ENCODE data around the gene SOX4. TPM values are rescaled to one million over a fixed set of nuclear protein-coding genes. Genes with fewer than 3 reads are reported as not detected.

The SOX4 gene
- polyA plus RNA-seq, 4 donors: 126 to 173 (median 150) TPM

DNA sequence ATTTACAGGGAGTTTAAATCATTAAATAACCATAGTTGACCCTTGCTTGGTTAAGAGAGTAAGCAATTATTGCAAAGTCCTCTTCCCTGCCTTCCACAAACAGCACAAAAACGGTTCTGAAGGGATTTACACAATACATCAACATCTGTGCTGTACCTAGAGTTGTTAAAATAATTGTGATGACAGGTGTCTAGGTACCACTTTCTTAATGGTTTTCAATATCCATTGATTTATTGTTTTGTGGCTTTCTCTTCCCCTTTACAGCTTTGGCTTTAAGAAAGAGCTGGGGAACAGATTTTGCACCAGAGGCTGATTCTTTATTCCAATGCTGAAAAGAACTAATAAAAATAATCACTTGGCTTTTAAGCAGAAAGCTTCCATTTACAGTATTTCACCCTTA is 598 bp upstream of the SOX4 start:
- no peak for DNase-seq (ENCODE audit: low read depth in 4 of 4, low spot score in 3 of 4)

DNA sequence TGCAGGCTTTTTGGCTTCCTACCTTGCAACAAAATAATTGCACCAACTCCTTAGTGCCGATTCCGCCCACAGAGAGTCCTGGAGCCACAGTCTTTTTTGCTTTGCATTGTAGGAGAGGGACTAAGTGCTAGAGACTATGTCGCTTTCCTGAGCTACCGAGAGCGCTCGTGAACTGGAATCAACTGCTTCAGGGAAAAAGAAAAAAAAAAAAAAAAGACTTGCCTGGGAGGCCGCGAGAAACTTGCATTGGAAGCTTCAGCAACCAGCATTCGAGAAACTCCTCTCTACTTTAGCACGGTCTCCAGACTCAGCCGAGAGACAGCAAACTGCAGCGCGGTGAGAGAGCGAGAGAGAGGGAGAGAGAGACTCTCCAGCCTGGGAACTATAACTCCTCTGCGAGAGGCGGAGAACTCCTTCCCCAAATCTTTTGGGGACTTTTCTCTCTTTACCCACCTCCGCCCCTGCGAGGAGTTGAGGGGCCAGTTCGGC is 420 bp downstream of the SOX4 start:
- no peak for DNase-seq (ENCODE audit: low read depth in 4 of 4, low spot score in 3 of 4)

DNA sequence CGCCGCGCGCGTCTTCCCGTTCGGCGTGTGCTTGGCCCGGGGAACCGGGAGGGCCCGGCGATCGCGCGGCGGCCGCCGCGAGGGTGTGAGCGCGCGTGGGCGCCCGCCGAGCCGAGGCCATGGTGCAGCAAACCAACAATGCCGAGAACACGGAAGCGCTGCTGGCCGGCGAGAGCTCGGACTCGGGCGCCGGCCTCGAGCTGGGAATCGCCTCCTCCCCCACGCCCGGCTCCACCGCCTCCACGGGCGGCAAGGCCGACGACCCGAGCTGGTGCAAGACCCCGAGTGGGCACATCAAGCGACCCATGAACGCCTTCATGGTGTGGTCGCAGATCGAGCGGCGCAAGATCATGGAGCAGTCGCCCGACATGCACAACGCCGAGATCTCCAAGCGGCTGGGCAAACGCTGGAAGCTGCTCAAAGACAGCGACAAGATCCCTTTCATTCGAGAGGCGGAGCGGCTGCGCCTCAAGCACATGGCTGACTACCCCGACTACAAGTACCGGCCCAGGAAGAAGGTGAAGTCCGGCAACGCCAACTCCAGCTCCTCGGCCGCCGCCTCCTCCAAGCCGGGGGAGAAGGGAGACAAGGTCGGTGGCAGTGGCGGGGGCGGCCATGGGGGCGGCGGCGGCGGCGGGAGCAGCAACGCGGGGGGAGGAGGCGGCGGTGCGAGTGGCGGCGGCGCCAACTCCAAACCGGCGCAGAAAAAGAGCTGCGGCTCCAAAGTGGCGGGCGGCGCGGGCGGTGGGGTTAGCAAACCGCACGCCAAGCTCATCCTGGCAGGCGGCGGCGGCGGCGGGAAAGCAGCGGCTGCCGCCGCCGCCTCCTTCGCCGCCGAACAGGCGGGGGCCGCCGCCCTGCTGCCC is 1.1 kb downstream of the SOX4 start:
- DNase-seq (ENCODE audit: low read depth in 4 of 4, low spot score in 3 of 4): no peak

DNA sequence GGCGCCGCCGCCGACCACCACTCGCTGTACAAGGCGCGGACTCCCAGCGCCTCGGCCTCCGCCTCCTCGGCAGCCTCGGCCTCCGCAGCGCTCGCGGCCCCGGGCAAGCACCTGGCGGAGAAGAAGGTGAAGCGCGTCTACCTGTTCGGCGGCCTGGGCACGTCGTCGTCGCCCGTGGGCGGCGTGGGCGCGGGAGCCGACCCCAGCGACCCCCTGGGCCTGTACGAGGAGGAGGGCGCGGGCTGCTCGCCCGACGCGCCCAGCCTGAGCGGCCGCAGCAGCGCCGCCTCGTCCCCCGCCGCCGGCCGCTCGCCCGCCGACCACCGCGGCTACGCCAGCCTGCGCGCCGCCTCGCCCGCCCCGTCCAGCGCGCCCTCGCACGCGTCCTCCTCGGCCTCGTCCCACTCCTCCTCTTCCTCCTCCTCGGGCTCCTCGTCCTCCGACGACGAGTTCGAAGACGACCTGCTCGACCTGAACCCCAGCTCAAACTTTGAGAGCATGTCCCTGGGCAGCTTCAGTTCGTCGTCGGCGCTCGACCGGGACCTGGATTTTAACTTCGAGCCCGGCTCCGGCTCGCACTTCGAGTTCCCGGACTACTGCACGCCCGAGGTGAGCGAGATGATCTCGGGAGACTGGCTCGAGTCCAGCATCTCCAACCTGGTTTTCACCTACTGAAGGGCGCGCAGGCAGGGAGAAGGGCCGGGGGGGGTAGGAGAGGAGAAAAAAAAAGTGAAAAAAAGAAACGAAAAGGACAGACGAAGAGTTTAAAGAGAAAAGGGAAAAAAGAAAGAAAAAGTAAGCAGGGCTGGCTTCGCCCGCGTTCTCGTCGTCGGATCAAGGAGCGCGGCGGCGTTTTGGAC is 2.0 kb downstream of the SOX4 start:
- no peak for DNase-seq (ENCODE audit: low read depth in 4 of 4, low spot score in 3 of 4)

DNA sequence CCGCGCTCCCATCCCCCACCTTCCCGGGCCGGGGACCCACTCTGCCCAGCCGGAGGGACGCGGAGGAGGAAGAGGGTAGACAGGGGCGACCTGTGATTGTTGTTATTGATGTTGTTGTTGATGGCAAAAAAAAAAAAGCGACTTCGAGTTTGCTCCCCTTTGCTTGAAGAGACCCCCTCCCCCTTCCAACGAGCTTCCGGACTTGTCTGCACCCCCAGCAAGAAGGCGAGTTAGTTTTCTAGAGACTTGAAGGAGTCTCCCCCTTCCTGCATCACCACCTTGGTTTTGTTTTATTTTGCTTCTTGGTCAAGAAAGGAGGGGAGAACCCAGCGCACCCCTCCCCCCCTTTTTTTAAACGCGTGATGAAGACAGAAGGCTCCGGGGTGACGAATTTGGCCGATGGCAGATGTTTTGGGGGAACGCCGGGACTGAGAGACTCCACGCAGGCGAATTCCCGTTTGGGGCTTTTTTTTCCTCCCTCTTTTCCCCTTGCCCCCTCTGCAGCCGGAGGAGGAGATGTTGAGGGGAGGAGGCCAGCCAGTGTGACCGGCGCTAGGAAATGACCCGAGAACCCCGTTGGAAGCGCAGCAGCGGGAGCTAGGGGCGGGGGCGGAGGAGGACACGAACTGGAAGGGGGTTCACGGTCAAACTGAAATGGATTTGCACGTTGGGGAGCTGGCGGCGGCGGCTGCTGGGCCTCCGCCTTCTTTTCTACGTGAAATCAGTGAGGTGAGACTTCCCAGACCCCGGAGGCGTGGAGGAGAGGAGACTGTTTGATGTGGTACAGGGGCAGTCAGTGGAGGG is 2.8 kb downstream of the SOX4 start:
- DNase-seq (ENCODE audit: low read depth in 4 of 4, low spot score in 3 of 4): no peak

DNA sequence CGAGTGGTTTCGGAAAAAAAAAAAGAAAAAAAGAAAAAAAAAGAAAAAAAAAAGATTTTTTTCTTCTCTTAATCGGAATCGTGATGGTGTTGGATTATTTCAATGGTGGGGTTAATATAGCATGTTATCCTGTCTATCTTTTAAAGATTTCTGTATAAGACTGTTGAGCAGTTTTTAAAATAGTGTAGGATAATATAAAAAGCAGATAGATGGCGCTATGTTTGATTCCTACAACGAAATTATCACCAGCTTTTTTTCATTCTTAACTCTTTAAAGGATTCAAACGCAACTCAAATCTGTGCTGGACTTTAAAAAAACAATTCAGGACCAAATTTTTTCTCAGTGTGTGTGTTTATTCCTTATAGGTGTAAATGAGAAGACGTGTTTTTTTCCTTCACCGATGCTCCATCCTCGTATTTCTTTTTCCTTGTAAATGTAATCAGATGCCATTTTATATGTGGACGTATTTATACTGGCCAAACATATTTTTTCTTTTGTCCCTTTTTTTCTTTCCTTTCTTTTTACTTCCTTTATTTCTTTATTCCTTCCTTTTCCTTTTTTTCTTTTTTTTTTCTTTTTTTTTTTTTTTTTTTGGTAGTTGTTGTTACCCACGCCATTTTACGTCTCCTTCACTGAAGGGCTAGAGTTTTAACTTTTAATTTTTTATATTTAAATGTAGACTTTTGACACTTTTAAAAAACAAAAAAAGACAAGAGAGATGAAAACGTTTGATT is 3.6 kb downstream of the SOX4 start:
- no peak for DNase-seq (ENCODE audit: low read depth in 4 of 4, low spot score in 3 of 4)

DNA sequence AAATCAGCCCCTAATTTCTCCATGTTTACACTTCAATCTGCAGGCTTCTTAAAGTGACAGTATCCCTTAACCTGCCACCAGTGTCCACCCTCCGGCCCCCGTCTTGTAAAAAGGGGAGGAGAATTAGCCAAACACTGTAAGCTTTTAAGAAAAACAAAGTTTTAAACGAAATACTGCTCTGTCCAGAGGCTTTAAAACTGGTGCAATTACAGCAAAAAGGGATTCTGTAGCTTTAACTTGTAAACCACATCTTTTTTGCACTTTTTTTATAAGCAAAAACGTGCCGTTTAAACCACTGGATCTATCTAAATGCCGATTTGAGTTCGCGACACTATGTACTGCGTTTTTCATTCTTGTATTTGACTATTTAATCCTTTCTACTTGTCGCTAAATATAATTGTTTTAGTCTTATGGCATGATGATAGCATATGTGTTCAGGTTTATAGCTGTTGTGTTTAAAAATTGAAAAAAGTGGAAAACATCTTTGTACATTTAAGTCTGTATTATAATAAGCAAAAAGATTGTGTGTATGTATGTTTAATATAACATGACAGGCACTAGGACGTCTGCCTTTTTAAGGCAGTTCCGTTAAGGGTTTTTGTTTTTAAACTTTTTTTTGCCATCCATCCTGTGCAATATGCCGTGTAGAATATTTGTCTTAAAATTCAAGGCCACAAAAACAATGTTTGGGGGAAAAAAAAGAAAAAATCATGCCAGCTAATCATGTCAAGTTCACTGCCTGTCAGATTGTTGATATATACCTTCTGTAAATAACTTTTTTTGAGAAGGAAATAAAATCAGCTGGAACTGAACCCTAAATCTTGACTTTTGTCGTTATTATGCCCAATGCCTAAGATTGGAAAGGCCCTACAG is 4.5 kb downstream of the SOX4 start:
- no peak for DNase-seq (ENCODE audit: low read depth in 4 of 4, low spot score in 3 of 4)

DNA sequence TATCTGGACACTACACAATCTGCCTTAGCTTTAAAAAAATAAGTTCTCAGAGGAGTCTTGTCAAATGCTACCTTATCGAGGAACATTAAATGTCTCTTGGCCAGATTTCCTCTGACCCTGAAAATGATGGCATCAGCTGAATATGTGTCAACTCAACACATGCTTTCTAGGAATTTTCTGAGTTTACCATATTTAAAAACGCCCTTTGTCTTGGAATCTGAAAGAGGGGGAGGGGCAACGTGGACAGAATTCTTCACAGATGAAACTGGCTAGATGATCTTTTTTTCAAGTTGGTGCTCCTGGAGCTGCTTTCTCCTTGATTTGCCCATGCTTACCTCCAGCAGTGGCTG is 5.1 kb downstream of the SOX4 start:
- no peak for DNase-seq (ENCODE audit: low read depth in 4 of 4, low spot score in 3 of 4)

DNA sequence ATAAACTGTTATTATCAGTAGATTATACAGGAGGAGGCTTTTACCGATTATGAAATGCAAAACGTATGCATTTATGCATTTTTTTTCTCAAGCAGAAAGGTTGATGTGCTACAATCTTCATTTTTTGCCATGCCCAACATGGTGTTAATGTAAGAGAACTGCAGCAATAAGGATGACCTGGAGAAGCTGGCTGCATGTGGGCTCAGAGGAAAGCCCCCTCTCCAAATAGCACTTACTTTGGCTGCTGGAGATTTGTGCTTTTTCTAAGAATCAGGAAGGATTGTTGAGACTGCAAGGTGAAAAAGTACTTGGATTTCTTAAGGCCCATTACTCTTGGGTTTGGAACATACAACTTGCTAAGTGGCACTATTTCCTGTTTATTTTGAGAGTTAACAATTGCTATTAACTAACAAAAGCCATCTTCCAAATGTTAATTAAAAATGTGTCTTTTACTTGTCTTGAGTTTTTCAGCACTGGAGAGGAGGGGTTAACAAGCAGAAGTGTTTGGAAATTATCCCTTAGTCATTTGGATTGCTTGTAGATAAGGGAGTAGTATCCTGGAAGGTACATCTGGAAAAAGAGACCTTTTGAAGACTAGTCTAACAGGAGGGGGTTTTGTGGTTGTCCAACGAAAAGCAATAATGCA is 5.6 kb downstream of the SOX4 start:
- no peak for DNase-seq (ENCODE audit: low read depth in 4 of 4, low spot score in 3 of 4)

DNA sequence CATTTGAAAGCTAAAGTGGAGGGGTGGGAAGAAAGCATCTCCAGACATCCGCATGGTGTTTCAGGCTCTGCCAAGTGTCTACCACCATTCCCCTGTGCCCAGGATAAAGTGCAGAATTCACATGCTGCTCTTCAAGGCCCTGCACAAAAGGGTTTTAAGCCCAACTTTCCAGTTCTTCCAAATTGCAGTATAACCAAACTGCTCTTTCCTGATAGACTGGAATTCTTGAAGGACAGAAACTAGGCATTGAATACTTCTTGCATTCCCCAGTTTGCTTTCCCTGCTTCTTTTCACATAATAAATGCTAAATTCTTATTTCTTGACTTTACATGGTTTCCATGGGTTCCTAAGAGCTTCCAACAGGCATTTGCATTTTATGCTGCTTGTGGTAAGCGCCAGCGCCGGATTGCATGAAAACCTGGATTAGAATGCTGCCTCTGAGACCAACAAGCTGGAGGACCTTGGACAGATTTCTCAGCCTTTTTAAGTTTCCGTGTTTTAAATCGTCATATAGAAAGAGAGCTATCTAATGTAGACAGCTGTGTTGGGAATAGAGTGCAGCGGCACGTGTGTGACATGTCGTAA is 7.9 kb downstream of the SOX4 start:
- no peak for DNase-seq (ENCODE audit: low read depth in 4 of 4, low spot score in 3 of 4)

DNA sequence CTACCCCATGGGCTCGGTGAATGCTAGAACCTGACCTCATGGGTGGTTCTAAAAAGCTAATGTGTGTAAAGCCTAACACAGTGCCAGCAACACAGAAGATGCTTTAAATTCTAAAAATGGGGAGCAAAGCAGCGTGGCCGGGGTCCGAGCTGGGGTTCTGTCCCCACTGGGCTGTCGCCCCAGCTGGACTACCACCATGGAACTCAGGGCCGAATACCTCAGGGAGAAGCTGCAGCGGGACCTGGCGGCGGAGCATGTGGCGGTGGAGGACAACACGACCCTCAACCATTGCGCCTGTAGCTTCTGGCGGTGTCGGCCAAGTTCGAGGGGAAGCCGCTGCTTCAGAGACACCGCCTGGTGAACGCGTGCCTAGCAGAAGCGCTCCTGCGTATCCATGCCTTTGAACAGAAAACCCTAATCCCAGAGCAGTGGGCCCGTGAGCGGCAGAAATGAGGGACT is 8.4 kb downstream of the SOX4 start:
- DNase-seq (ENCODE audit: low read depth in 4 of 4, low spot score in 3 of 4): no peak

DNA sequence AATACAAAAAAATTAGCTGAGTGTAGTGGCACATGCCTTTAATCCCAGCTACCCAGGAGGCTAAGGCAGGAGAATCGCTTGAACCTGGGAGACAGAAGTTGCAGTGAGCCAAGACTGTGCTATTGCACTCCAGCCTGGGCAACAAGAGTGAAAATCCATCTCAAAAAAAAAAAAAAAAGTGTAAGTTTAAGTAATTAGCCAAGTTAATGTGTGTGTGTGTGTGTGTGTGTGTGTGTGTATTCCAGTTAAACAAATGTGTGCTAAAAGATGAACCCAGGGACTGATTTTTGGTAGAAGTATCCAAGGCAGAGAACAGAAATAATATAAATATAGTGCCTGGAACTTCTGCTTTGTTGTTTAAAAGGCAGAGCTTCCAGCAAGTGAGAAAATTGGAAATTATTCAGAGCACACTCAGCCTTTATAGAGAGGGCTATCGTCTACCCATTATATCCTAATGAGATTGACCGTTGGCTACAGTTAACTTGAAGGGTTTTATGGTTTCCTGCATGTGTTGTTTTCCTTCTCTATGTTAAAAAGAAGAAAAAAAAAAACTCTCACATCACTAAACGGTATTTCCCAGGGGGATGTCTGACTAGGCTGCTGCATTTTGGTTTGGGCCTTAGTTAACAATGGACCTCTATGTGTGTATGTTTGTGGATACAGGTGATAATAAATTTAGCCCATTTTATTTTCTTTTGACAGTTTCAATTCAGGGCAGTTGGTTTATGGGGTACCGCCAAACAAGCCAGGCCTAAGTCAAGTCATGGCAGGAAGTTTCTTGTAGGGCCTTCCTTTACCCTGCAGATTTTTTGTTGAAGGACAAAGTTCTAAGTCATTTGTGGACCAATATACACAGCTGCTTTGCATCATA is 9.8 kb downstream of the SOX4 start:
- DNase-seq (ENCODE audit: low read depth in 4 of 4, low spot score in 3 of 4): no peak

DNA sequence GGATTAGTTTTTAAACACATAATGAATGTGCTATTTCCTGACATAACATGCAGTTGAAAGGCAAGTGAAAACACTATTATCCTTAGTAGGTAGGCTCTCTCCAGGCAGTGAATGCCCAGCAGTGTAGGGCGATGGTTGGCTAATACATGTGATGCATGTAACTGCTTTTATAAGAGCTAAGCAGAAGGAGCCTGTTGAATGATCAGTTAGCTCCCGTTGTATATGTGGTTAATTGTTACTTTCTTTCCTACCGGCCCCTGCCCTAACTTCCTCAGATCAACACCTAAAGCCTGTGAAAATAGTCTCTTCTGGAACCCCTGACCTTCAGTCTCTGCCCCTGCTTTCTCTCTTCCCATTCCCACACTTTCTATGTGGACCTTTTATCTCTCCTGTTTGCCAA is 10.5 kb downstream of the SOX4 start:
- DNase-seq (ENCODE audit: low read depth in 4 of 4, low spot score in 3 of 4): no peak

DNA sequence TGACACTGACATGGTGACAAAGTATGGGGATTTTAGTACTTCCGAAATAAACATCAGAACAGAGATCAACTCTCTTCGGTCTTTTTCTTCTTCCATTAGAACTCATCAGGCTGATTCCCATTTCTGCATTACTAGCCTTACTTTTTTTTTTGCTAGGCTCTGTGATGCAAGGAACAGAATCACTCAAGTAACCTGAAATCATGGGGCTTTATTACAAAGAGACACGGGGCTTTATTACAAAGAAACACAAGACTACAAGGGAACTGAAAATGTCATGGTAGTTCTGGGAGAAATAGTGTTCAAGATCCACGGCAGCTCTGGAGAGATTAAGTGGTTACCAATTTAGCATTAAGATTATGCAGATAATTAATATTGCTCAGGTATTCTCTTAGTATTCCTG is 11.6 kb downstream of the SOX4 start:
- no peak for DNase-seq (ENCODE audit: low read depth in 4 of 4, low spot score in 3 of 4)

DNA sequence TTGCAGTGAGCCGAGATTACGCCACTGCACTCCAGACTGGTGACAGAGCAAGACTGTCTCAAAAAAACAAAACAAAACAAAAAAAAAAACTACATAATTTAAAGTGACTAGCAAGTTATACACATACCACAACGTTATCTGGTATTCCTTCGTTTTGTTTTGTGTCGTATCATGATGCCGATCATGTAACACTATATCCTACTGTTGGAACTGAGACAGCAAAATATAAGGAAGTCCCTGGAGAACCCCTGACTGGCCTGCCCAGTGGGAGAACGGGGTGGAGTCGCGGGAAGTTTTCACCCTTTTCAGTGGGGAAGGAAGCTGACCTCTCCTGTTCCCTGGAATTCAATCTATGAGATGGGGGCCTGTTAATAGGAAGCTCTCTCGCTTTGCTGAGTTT is 15.1 kb downstream of the SOX4 start:
- no peak for DNase-seq (ENCODE audit: low read depth in 4 of 4, low spot score in 3 of 4)

DNA sequence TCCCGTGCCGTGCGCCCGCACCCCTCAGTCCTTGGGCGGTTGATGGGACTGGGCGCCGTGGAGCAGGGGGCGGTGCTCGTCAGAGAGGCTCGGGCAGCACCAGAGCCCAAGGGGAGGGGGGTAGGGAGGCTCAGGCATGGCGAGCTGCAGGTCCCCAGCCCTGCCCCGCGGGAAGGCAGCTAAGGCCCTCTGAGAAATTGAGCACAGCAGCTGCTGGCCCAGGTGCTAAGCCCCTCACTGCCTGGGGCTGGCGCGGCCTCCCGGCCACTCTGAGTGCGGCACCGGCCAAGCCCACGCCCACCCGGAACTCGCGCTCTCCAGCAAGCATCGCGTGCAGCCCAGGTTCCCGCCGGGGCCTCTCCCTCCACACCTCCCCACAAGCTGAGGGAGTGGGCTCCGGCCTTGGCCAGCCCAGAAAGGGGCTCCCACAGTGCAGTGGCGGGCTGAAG is 16.4 kb downstream of the SOX4 start:
- DNase-seq (ENCODE audit: low read depth in 4 of 4, low spot score in 3 of 4): no peak

DNA sequence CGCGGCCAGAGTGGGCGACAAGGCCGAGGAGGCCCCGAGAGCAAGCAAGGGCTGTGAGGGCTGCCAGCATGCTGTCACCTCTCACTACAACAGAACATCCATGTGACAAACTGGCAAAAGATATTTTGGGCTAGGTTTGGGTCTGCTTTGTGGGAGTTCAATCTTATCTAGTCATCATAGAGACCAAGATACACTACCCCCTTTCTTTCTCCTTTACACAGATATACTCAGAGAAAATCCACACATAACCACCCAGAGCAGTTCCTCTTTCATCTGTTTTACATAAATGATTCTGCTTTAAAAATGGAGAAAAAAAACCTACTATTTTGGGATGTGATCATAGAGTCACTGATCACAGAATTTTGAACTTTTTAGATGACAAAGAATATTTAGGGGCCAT is 16.8 kb downstream of the SOX4 start:
- no peak for DNase-seq (ENCODE audit: low read depth in 4 of 4, low spot score in 3 of 4)
